Measurements from ENCODE around the gene NKTR. TPM values are rescaled to one million over a fixed set of nuclear protein-coding genes. Genes with fewer than 3 reads are reported as not detected.
"Not testable (repeated sequence)": the region's sequence is repeated elsewhere in the genome, so short reads cannot be mapped to it uniquely, and the experiment has no call there.

Gene NKTR
- total RNA-seq, 1 experiment from 2014 or later: 23.6 TPM

- in situ Hi-C loops (cut with HindIII; ENCODE audit: low sequenced_read_pairs): no loop called here
Measured at GRCh38 chr3:42591811-42592210, 8.7 kb upstream of the NKTR start.

GRCh38 chr3:42593635-42594034, 6.9 kb upstream of the NKTR start:
- in situ Hi-C loops (cut with HindIII; ENCODE audit: low sequenced_read_pairs): no loop called here
- DNase-seq (ENCODE audit: low spot score): no peak

More at GRCh38 chr3:42591811-42592210, 8.7 kb upstream of the NKTR start:
- no peak for DNase-seq (ENCODE audit: low spot score)

GRCh38 chr3:42595682-42596081, 4.8 kb upstream of the NKTR start:
- DNase-seq (ENCODE audit: low spot score): no peak
- in situ Hi-C loops (cut with HindIII; ENCODE audit: low sequenced_read_pairs): no loop called here

GRCh38 chr3:42597098-42597497, 3.4 kb upstream of the NKTR start:
- DNase-seq (ENCODE audit: low spot score); in situ Hi-C loops (cut with HindIII; ENCODE audit: low sequenced_read_pairs): not testable (repeated sequence)

GRCh38 chr3:42600958-42601675, 631 bp downstream of the NKTR start:
- in situ Hi-C loops (cut with HindIII; ENCODE audit: low sequenced_read_pairs): no loop called here
- peak; percentile 69 for DNase-seq (ENCODE audit: low spot score)

- in situ Hi-C loops (cut with HindIII; ENCODE audit: low sequenced_read_pairs): no loop called here
Measured at GRCh38 chr3:42601896-42602581, 1.6 kb downstream of the NKTR start.

GRCh38 chr3:42602961-42603360, 2.5 kb downstream of the NKTR start:
- DNase-seq (ENCODE audit: low spot score): no peak
- in situ Hi-C loops (cut with HindIII; ENCODE audit: low sequenced_read_pairs): no loop called here

More at GRCh38 chr3:42601896-42602581, 1.6 kb downstream of the NKTR start:
- DNase-seq (ENCODE audit: low spot score): peak; percentile 48

GRCh38 chr3:42605546-42606173, 5.2 kb downstream of the NKTR start:
- in situ Hi-C loops (cut with HindIII; ENCODE audit: low sequenced_read_pairs): no loop called here
- DNase-seq (ENCODE audit: low spot score): peak; percentile 29

GRCh38 chr3:42608581-42608980, 8.1 kb downstream of the NKTR start:
- in situ Hi-C loops (cut with HindIII; ENCODE audit: low sequenced_read_pairs): no loop called here
- DNase-seq (ENCODE audit: low spot score): peak; percentile 49

- no peak for DNase-seq (ENCODE audit: low spot score)
- in situ Hi-C loops (cut with HindIII; ENCODE audit: low sequenced_read_pairs): no loop called here
Measured at GRCh38 chr3:42610976-42611375, 10.5 kb downstream of the NKTR start.

- in situ Hi-C loops (cut with HindIII; ENCODE audit: low sequenced_read_pairs): no loop called here
- no peak for DNase-seq (ENCODE audit: low spot score)
Measured at GRCh38 chr3:42612217-42612616, 11.7 kb downstream of the NKTR start.

- no peak for DNase-seq (ENCODE audit: low spot score)
- in situ Hi-C loops (cut with HindIII; ENCODE audit: low sequenced_read_pairs): no loop called here
Measured at GRCh38 chr3:42612928-42613327, 12.4 kb downstream of the NKTR start.

GRCh38 chr3:42613462-42613861, 13.0 kb downstream of the NKTR start:
- in situ Hi-C loops (cut with HindIII; ENCODE audit: low sequenced_read_pairs): no loop called here
- DNase-seq (ENCODE audit: low spot score): no peak

GRCh38 chr3:42631620-42632019, 31.1 kb downstream of the NKTR start:
- no peak for DNase-seq (ENCODE audit: low spot score)
- in situ Hi-C loops (cut with HindIII; ENCODE audit: low sequenced_read_pairs): no loop called here

GRCh38 chr3:42632146-42632545, 31.7 kb downstream of the NKTR start:
- DNase-seq (ENCODE audit: low spot score): no peak
- in situ Hi-C loops (cut with HindIII; ENCODE audit: low sequenced_read_pairs): no loop called here

GRCh38 chr3:42633544-42633943, 33.1 kb downstream of the NKTR start:
- in situ Hi-C loops (cut with HindIII; ENCODE audit: low sequenced_read_pairs): no loop called here
- DNase-seq (ENCODE audit: low spot score): no peak

GRCh38 chr3:42635111-42635510, 34.6 kb downstream of the NKTR start:
- in situ Hi-C loops (cut with HindIII; ENCODE audit: low sequenced_read_pairs): no loop called here
- DNase-seq (ENCODE audit: low spot score): no peak

- no peak for DNase-seq (ENCODE audit: low spot score)
- in situ Hi-C loops (cut with HindIII; ENCODE audit: low sequenced_read_pairs): no loop called here
Measured at GRCh38 chr3:42637001-42637400, 36.5 kb downstream of the NKTR start.

GRCh38 chr3:42638339-42638842, 37.9 kb downstream of the NKTR start:
- in situ Hi-C loops (cut with HindIII; ENCODE audit: low sequenced_read_pairs): no loop called here
- DNase-seq (ENCODE audit: low spot score): no peak

GRCh38 chr3:42639192-42639591, 38.7 kb downstream of the NKTR start:
- DNase-seq (ENCODE audit: low spot score): no peak
- in situ Hi-C loops (cut with HindIII; ENCODE audit: low sequenced_read_pairs): no loop called here

Data from G401 (cell line).